GM12878 (cell line): ENCODE data around the gene LRRC8D. TPM values are rescaled to one million over a fixed set of nuclear protein-coding genes. Genes with fewer than 3 reads are reported as not detected.
"Not testable (repeated sequence)": the region's sequence is repeated elsewhere in the genome, so short reads cannot be mapped to it uniquely, and the experiment has no call there.

Source experiments
- ATAC-seq: fragments of 200-7000 bp; cut with Tn5 transposase; 3 replicates; pipeline ENCODE4 v1.9.1; 2020; ENCODE audit warnings: mild to moderate bottlenecking, moderate library complexity
- BruUV-seq: library from RNA; stranded (reverse); fragments of 400-500 nt; replicated peaks from 2 replicates; lab custom pipeline; 2021; lab: Mats Ljungman, UMichigan
- CTCF ChIA-PET: fragments of 300-600 bp; sonication (Branson Sonifier 250); formaldehyde crosslinking; extraction: SDS; loops from one replicate; lab custom pipeline; 2021; ENCODE audit warnings: inconsistent platforms; lab: Yijun Ruan, JAX
- POLR2A ChIA-PET: fragments of 350-600 bp; formaldehyde crosslinking; extraction: SDS; loops from one replicate; lab custom pipeline; 2021; ENCODE audit warnings: inconsistent platforms; lab: Charles Lee
- RAD21 ChIA-PET: fragments of 300-600 bp; sonication (Branson Sonifier 250); formaldehyde crosslinking; loops from one replicate; lab custom pipeline; 2023; ENCODE audit warnings: antibody characterized with exemption; ENCODE audit not compliant: unreplicated experiment; lab: Charles Lee
- SMC1A ChIA-PET: fragments of 300-600 bp; sonication (Branson Sonifier 250); formaldehyde crosslinking; loops from one replicate; lab custom pipeline; 2023; ENCODE audit not compliant: unreplicated experiment, uncharacterized antibody; lab: Charles Lee
- DNase-seq: peaks from one replicate; pipeline ENCODE4 v3.0.0-alpha.2; 2011; ENCODE audit warnings: low read depth, low spot score
- FAIRE-seq: peaks from 3 replicates; lab custom pipeline; 2011; peaks lifted over from hg19 to GRCh38; lab: Jason Lieb, UNC
- H2AFZ ChIP-seq: 2 replicates; pipeline ENCODE4 v1.6.0; 2011; ENCODE audit warnings: low read depth, low read length, control low read depth; ENCODE audit not compliant: control insufficient read depth
- H3K27ac ChIP-seq: 2 replicates; pipeline ENCODE4 v1.5.1; 2011; ENCODE audit warnings: control low read depth; ENCODE audit not compliant: control insufficient read depth, insufficient read depth
- H3K27me3 ChIP-seq, 2 experiments: replicated peaks in 1 of 2; 2 replicates each; pipeline versions ENCODE4 v1.6.0 to v1.6.1; 2011; ENCODE audit warnings: low read length in 1 of 2; ENCODE audit not compliant: control insufficient read depth in 2 of 2, insufficient read depth in 2 of 2
- H3K36me3 ChIP-seq, 2 experiments: 2 replicates each; pipeline ENCODE4 v1.5.1; 2011; ENCODE audit warnings: low read length in 1 of 2; ENCODE audit not compliant: control insufficient read depth in 2 of 2, insufficient read depth in 2 of 2
- H3K4me1 ChIP-seq: 2 replicates; pipeline ENCODE4 v1.6.1; 2011; ENCODE audit warnings: mild to moderate bottlenecking, low read length, moderate library complexity, mixed read lengths; ENCODE audit not compliant: control insufficient read depth, insufficient read depth
- H3K4me2 ChIP-seq: 2 replicates; pipeline ENCODE4 v1.6.0; 2011; ENCODE audit warnings: control low read depth; ENCODE audit not compliant: control insufficient read depth, insufficient read depth
- H3K4me3 ChIP-seq: fragments of 200-600 bp; sonication (generic); 2 replicates; pipeline ENCODE4 v1.5.1; 2016
- H3K79me2 ChIP-seq: 2 replicates; pipeline ENCODE4 v1.6.0; 2011; ENCODE audit warnings: low read length; ENCODE audit not compliant: control insufficient read depth, insufficient read depth
- H3K9ac ChIP-seq: 2 replicates; pipeline ENCODE4 v1.8.0; 2011; ENCODE audit warnings: low read length, control low read depth, mixed read lengths; ENCODE audit not compliant: control insufficient read depth, insufficient read depth
- H3K9me3 ChIP-seq: replicated peaks from 3 replicates; pipeline ENCODE4 v1.5.1; 2011; ENCODE audit warnings: mild to moderate bottlenecking, low read length; ENCODE audit not compliant: control insufficient read depth, insufficient read depth
- H4K20me1 ChIP-seq: 2 replicates; pipeline ENCODE4 v1.6.0; 2011; ENCODE audit not compliant: control insufficient read depth, insufficient read depth
- FOXK2 ChIP-seq: fragments of 450-650 bp; IDR thresholded peaks from 2 replicates; pipeline ENCODE4 v1.6.1; 2017; ENCODE audit warnings: mild to moderate bottlenecking, moderate library complexity
- PML ChIP-seq: IDR thresholded peaks from 2 replicates; pipeline ENCODE4 v1.6.1; 2012; ENCODE audit warnings: low read length, inconsistent platforms
- WGBS: methylation state at CpG from one replicate; pipeline ENCODE4 v1.1.6; 2016; ENCODE audit warnings: low lambda C conversion rate; ENCODE audit not compliant: insufficient replicate concordance, insufficient coverage; ENCODE audit errors: missing lambda C conversion rate; 5-methylcytosine and 5-hydroxymethylcytosine counted together
- in situ Hi-C: fragments of 300-500 bp; cut with MboI; formaldehyde crosslinking; loops from 9 replicates; pipeline ENCODE4 v1.14.3; 2018; ENCODE audit warnings: mixed read lengths
- intact Hi-C: fragments of 100-400 bp; cut with micrococcal nuclease; formaldehyde crosslinking; loops from one replicate; pipeline ENCODE4 v1.14.2; 2022; ENCODE audit not compliant: unreplicated experiment
- polyA plus RNA-seq, 11 experiments: library from polyadenylated mRNA; depleted of rRNA in 4 of 11; unstranded in 6 of 11; stranded (reverse) in 5 of 11; fragments of >200 nt; fragmentation: Nextera tagmentation in 4 of 11; fragmentation: Illumina TruSeq in 1 of 11; extraction: Ambion mirVana in 4 of 11; extraction: Trizol in 1 of 11; gene quantifications; 1 replicate in 1 of 11; 2 replicates in 10 of 11; pipeline versions ENCODE4 v1.2.1 to v1.2.3, GENCODE V29; 2011 to 2016; ENCODE audit warnings: inconsistent platforms in 2 of 11, missing spikeins in 2 of 11, low read depth in 1 of 11
- total RNA-seq, 4 experiments: library from RNA; depleted of rRNA in 3 of 4; stranded (reverse); fragments of >200 nt in 3 of 4; fragmentation: Illumina TruSeq in 1 of 4; extraction: Trizol in 1 of 4; gene quantifications; 2 replicates each; pipeline versions ENCODE4 v1.2.1 to v1.2.3, GENCODE V29; 2013 to 2021

The LRRC8D gene
- total and polyA plus RNA-seq, 10 of the 15 experiments (the other 5 are each of a cell fraction or from before 2014, with no cell fraction given), result 5.6 to 44.1 (median 26.8) TPM

DNA sequence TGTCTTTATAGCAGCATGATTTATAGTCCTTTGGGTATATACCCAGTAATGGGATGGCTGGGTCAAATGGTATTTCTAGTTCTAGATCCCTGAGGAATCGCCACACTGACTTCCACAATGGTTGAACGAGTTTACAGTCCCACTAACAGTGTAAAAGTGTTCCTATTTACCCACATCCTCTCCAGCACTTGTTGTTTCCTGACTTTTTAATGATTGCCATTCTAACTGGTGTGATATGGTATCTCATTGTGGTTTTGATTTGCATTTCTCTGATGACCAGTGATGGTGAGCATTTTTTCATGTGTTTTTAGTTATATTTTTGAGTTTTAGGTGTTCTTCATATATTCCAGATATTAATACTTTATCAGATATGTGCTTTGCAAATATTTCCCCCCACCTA lies 43.6 kb upstream of the LRRC8D start:
- CTCF ChIA-PET, result interaction anchor here (1.2 to 1.7 kb wide), 2 partner anchors 14 to 209 kb away, joined by 5 to 10 read pairs; no protein-coding TSS in a partner anchor
- DNase-seq, H3K9me3 ChIP-seq, H4K20me1 ChIP-seq, SMC1A ChIA-PET, in situ Hi-C loops, H3K79me2 ChIP-seq, H2AFZ ChIP-seq, H3K4me2 ChIP-seq, H3K9ac ChIP-seq, FAIRE-seq, H3K27ac ChIP-seq, H3K36me3 ChIP-seq, POLR2A ChIA-PET, H3K4me3 ChIP-seq, intact Hi-C loops, BruUV-seq, H3K27me3 ChIP-seq, ATAC-seq: not testable (repeated sequence)
- RAD21 ChIA-PET, result interaction anchor here (1.6 kb wide), 1 partner anchor 13 kb away, joined by 5 read pairs; no protein-coding TSS in a partner anchor
- 11% methylated on average over 2 of the region's 2 CpGs for WGBS
- peaks cover 13% of the 10 kb centered on the region; the same call in 1 of the 2 replicates for H3K4me1 ChIP-seq

DNA sequence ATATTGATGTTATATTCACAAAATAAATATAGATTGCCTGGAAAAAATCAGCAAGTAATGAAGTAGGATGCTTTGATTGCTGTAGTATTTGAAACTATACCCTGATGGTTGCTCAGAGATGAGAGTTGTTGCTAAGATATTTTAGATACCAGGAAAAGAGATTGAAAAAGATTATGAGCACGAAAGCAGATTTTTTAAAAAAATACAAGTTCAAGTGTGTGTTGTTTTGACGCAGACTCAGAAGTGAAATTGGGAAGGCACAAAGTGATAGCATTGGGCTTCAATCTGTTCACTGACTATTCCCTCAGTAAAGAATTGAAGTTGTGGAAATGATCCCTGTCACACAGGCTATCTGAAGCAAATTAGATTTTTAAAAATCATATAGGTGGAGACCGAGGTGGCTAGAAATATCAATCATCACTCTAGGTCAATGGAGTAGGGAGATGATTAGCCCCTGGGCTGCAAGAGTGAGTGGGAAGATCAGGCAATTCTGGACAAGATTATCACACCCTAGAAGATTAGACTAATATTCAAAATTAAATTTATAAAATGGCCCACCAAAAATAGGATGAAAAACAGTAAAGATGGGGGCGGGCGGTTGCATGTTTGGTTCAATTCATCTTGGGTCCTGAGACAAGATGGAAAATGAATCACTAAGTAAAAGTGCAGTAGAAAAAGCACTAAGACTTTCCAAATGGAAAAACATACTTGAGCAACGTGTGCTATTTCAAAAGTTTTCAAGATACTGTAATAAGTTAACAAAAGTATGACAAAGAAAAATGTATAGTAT lies 41.5 kb upstream of the LRRC8D start:
- no peaks in the 10 kb centered on the region for H3K36me3 ChIP-seq
- FAIRE-seq (no peak), ATAC-seq (no peak), DNase-seq (no peak)
- ChIA-PET RAD21 (no interaction called here), CTCF (interaction anchor here (1.7 to 3.5 kb wide), 5 partner anchors 22 to 210 kb away, joined by 5 to 32 read pairs (median 16); no protein-coding TSS in a partner anchor), SMC1A (interaction anchor here (0.8 to 4.3 kb wide), 6 partner anchors 7 to 209 kb away, joined by 3 to 22 read pairs (median 6); partner anchors contain the start of gene LRRC8C), POLR2A (interaction anchor here (0.7 kb wide), 1 partner anchor 168 kb away, joined by 5 read pairs; no protein-coding TSS in a partner anchor)
- no peaks in the 10 kb centered on the region for H3K9me3 ChIP-seq
- H3K4me2 ChIP-seq, result no peak overlapping the region
- H3K79me2 ChIP-seq, result no peaks in the 10 kb centered on the region
- no peak overlapping the region for H3K27ac ChIP-seq
- no peak overlapping the region for H2AFZ ChIP-seq
- peaks cover 13% of the 10 kb centered on the region; the same call in 1 of the 2 replicates for H3K4me1 ChIP-seq
- WGBS, result 48% methylated on average over 6 of the region's 6 CpGs
- in situ Hi-C loops, result no loop called here
- BruUV-seq, result no TSS peak
- intact Hi-C loops, result no loop called here
- no peaks in the 10 kb centered on the region for H4K20me1 ChIP-seq
- no peak overlapping the region for H3K9ac ChIP-seq
- TF ChIP-seq PML, result no peak
- TF ChIP-seq FOXK2, result no peak
- no peaks in the 10 kb centered on the region for H3K27me3 ChIP-seq
- H3K4me3 ChIP-seq, result no peak overlapping the region
